Endothelial cell of umbilical vein (primary cell): ENCODE results near the gene CHML. TPM values are rescaled to one million over a fixed set of nuclear protein-coding genes. Genes with fewer than 3 reads are reported as not detected.

Experiments
- BruUV-seq: library from RNA; stranded (reverse); fragments of 400-500 nt; replicated peaks from 2 replicates; lab custom pipeline; 2021; lab: Mats Ljungman, UMichigan
- CTCF ChIA-PET: fragments of 300-600, 350-600 bp; sonication (Branson Sonifier 250); formaldehyde crosslinking; loops from one replicate; lab custom pipeline; 2021; ENCODE audit warnings: antibody characterized with exemption, inconsistent platforms; lab: Charles Lee
- POLR2A ChIA-PET: fragments of 300-600, 350-600 bp; sonication (Branson Sonifier 250); formaldehyde crosslinking; loops from one replicate; lab custom pipeline; 2021; ENCODE audit warnings: antibody characterized with exemption, inconsistent platforms; lab: Charles Lee
- DNase-seq: peaks from one replicate; pipeline ENCODE4 v3.0.0-alpha.2; 2011; ENCODE audit warnings: low read depth, low spot score
- FAIRE-seq: peaks from 2 replicates; lab custom pipeline; 2011; peaks lifted over from hg19 to GRCh38; lab: Jason Lieb, UNC
- H2AFZ ChIP-seq: 2 replicates; pipeline ENCODE4 v1.6.0; 2012; ENCODE audit warnings: low read depth, low read length, control low read depth, inconsistent platforms
- H3K27ac ChIP-seq: 2 replicates; pipeline ENCODE4 v1.5.1; 2011; ENCODE audit warnings: low read depth, mild to moderate bottlenecking, control low read depth, low read length, moderate library complexity; ENCODE audit not compliant: insufficient read depth
- H3K27me3 ChIP-seq, 2 experiments: 2 replicates each; pipeline versions ENCODE4 v1.6.0 to v1.6.1; 2011; ENCODE audit warnings: low read length in 2 of 2, mixed read lengths in 1 of 2; ENCODE audit not compliant: control insufficient read depth in 2 of 2, insufficient read depth in 2 of 2
- H3K36me3 ChIP-seq, 2 experiments: 2 replicates in 1 of 2; 3 replicates in 1 of 2; pipeline ENCODE4 v1.5.1; 2011; ENCODE audit warnings: low read length in 2 of 2, mild to moderate bottlenecking in 1 of 2, moderate library complexity in 1 of 2; ENCODE audit not compliant: control insufficient read depth in 2 of 2, insufficient read depth in 2 of 2; ENCODE audit errors: extremely low read depth in 1 of 2
- H3K4me1 ChIP-seq: 3 replicates; pipeline ENCODE4 v1.5.1; 2011; ENCODE audit warnings: mild to moderate bottlenecking, low read length; ENCODE audit not compliant: control insufficient read depth, insufficient read depth; ENCODE audit errors: extremely low read depth
- H3K4me2 ChIP-seq: 2 replicates; pipeline ENCODE4 v1.6.1; 2011; ENCODE audit warnings: low read length, control low read depth, mixed read lengths; ENCODE audit not compliant: insufficient read depth
- H3K4me3 ChIP-seq, 3 experiments: fragments of 200-600 bp in 1 of 3; sonication (generic), shearing (Covaris generic) in 1 of 3; replicated peaks in 1 of 3; 2 replicates each; pipeline ENCODE4 v1.5.1; 2011 to 2016; ENCODE audit warnings: control low read depth in 3 of 3, low read length in 3 of 3, mild to moderate bottlenecking in 2 of 3, inconsistent platforms in 1 of 3, low read depth in 1 of 3, moderate library complexity in 1 of 3; ENCODE audit not compliant: insufficient read depth in 1 of 3
- H3K79me2 ChIP-seq: 2 replicates; pipeline ENCODE4 v1.6.0; 2012; ENCODE audit warnings: low read length, inconsistent platforms; ENCODE audit not compliant: control insufficient read depth, insufficient read depth
- H3K9ac ChIP-seq: replicated peaks from 2 replicates; pipeline ENCODE3; 2011; ENCODE audit warnings: low read length, control low read depth; ENCODE audit not compliant: insufficient read depth; ENCODE audit errors: extremely low read depth
- H3K9me1 ChIP-seq: replicated peaks from 3 replicates; pipeline ENCODE4 v1.6.0; 2011; ENCODE audit warnings: mild to moderate bottlenecking, low read length; ENCODE audit not compliant: control insufficient read depth, insufficient read depth; ENCODE audit errors: extremely low read depth
- H3K9me3 ChIP-seq: replicated peaks from 2 replicates; pipeline ENCODE4 v1.5.1; 2012; ENCODE audit warnings: low read length, inconsistent platforms; ENCODE audit not compliant: control insufficient read depth, insufficient read depth
- H4K20me1 ChIP-seq: replicated peaks from 2 replicates; pipeline ENCODE3; 2011; ENCODE audit warnings: mild to moderate bottlenecking, low read length; ENCODE audit not compliant: control insufficient read depth, insufficient read depth; ENCODE audit errors: extremely low read depth
- CTCF ChIP-seq, 2 donors: IDR thresholded peaks; 1 replicate in 1 of 2; 2 replicates in 1 of 2; pipeline ENCODE4 v1.5.1; 2011; ENCODE audit warnings: low read length in 2 of 2, mild to moderate bottlenecking in 2 of 2, moderate library complexity in 2 of 2, control low read depth in 1 of 2, inconsistent platforms in 1 of 2, low read depth in 1 of 2; ENCODE audit not compliant: insufficient read depth in 1 of 2; ENCODE audit errors: extremely low read depth in 1 of 2
- FOS ChIP-seq: IDR thresholded peaks from 2 replicates; pipeline ENCODE4 v1.6.1; 2011; ENCODE audit warnings: mild to moderate bottlenecking, low read length, moderate library complexity, borderline replicate concordance; ENCODE audit not compliant: insufficient read depth
- GATA2 ChIP-seq: IDR thresholded peaks from 2 replicates; pipeline ENCODE4 v1.7.0; 2011; ENCODE audit warnings: low read depth, mild to moderate bottlenecking, moderate library complexity, mixed read lengths, low read length; ENCODE audit not compliant: insufficient read length, insufficient read depth
- JUN ChIP-seq: IDR thresholded peaks from 2 replicates; pipeline ENCODE4 v1.6.1; 2011; ENCODE audit warnings: borderline replicate concordance, low read depth; ENCODE audit not compliant: insufficient read length, insufficient read depth
- MAX ChIP-seq: IDR thresholded peaks from 2 replicates; pipeline ENCODE4 v1.6.1; 2011; ENCODE audit not compliant: insufficient read depth, insufficient read length
- MYC ChIP-seq: IDR thresholded peaks from one replicate; pipeline ENCODE4 v1.6.1; 2011; ENCODE audit warnings: mild to moderate bottlenecking, low read depth, low read length
- POLR2A ChIP-seq: IDR thresholded peaks from 2 replicates; pipeline ENCODE4 v1.6.1; 2012; ENCODE audit warnings: low read depth, mild to moderate bottlenecking, control low read depth, low read length
- POLR2AphosphoS5 ChIP-seq: IDR thresholded peaks from 2 replicates; pipeline ENCODE4 v1.6.1; 2012; ENCODE audit warnings: low read depth, mild to moderate bottlenecking, control low read depth, low read length, moderate library complexity; ENCODE audit not compliant: insufficient read depth
- dilution Hi-C: fragments of 300-500 bp; cut with MboI; formaldehyde crosslinking; loops from one replicate; pipeline ENCODE4 v1.15.0; 2019; ENCODE audit warnings: low sequenced_read_pairs; ENCODE audit not compliant: extremely low pct_ligation_motif_present
- intact Hi-C: fragments of 100-400 bp; cut with micrococcal nuclease; formaldehyde crosslinking; loops from one replicate; pipeline ENCODE4 v1.10.0; 2022
- polyA plus RNA-seq, 4 experiments: library from polyadenylated mRNA; depleted of rRNA in 3 of 4; stranded (reverse) in 3 of 4; unstranded in 1 of 4; fragments of >200 nt; gene quantifications; 2 replicates each; pipeline versions ENCODE4 v1.2.1 to v1.2.3, GENCODE V29; 2011 to 2012; ENCODE audit warnings: missing spikeins in 1 of 4
- total RNA-seq: library from RNA; stranded (reverse); gene quantifications from 2 replicates; pipeline ENCODE4 v1.2.3, GENCODE V29; 2021

Gene CHML
- total and polyA plus RNA-seq, 2 donors (not counting 3 experiments of a cell fraction or from before 2014, with no cell fraction given): 3.3 to 22.3 TPM

- Histone ChIP-seq H3K9me1 (no peaks in the 10 kb centered on the region), H2AFZ (no peak overlapping the region), H3K79me2 (no peaks in the 10 kb centered on the region), H3K27me3 (no peaks in the 10 kb centered on the region), H3K4me2 (no peak overlapping the region), H4K20me1 (no peaks in the 10 kb centered on the region), H3K4me3 (no peak overlapping the region), H3K27ac (no peak overlapping the region), H3K9ac (no peak overlapping the region), H3K9me3 (no peaks in the 10 kb centered on the region), H3K36me3 (peaks cover 0 to 2% of the 10 kb centered on the region in 2 experiments), H3K4me1 (no peaks in the 10 kb centered on the region)
- BruUV-seq: no TSS peak
- POLR2A ChIA-PET: no interaction called here
- no peak for DNase-seq
- intact Hi-C loops (no loop called here), dilution Hi-C loops (no loop called here)
- CTCF ChIA-PET: interaction anchor here (0.9 kb wide), 1 partner anchor 9 kb away, joined by 3 read pairs; no protein-coding TSS in a partner anchor
- TF ChIP-seq POLR2AphosphoS5 (no peak), MAX (no peak), CTCF (IDR thresholded peaks at IDR 0.05; ENCODE audit: extremely low read depth in 1 of 2, insufficient read depth in 1 of 2, low read depth in 1 of 2, low read length in 2 of 2) (no peak), FOS (no peak), POLR2A (no peak), JUN (no peak), GATA2 (no peak), MYC (no peak)
- FAIRE-seq: no peak
Measured at GRCh38 chr1:241600496-241600901, 39.7 kb downstream of the CHML start.
